DMS53 treated with DMSO at 0.1 percent for 48 hours (cell line): Measurements from ENCODE around the gene ZMYND8.

Experiments
- DNase-seq: peaks from one replicate; lab custom pipeline; 2025; ENCODE audit not compliant: unreplicated experiment; lab: John Stamatoyannopoulos, UW

Gene ZMYND8

DNA sequence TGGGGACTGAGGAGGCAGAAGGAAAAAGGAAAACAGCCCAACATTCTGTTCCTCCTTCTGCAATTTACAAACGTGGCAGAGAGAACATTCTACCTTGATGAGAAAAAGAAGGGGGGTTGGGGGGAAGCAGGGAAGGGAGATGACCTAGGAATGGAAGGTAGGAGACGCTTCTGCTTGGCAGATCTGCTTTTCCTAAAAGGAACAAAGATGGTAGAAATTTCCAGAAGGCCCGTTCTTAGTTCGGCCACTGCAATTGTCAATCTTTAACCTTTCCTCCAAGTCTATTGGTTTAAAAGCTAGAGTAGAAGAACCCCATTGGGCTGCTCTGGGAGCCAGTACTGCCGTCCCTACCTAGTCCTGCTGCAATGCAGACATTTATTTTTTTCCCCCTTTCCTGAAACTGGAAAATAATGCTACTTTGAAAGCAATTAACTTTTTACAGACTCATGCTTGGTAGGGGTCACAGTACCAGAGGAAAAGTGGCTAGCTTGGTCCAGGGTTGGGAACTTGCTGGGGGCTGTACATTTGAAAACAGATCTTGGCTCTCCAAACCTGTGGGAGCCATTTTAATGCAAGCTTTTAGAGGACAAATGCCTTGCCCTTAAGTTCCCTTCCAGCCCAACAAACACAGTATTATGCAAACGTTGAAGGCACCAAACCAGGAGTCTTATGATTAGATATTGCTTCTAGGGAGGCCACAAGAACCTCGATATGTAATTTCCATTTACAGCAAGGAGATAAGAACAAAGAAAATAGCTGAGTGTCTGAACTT lies 2.6 kb downstream of the ZMYND8 start:
- no peak for DNase-seq

DNA sequence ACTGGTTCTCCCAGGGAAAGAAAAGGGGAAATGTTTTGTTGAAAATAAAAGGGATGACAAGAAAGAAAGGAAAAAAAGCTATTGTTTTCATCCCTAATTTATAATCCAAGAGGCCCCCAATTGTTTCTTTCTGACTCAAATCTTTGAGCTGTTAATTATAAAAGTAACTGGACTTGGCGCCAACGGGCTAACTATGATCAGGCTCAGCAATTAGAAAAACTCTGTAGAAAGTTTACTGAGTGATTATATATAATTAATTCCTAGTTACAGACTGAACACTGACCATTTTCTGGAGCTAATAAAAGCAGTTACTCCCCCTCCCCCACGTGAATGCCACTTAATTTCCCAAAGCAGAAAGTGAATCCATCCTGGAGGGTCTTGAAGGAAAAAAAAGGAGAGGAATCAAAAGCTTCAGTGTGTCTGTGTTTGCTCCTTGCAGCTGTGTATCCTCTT lies 3.2 kb downstream of the ZMYND8 start:
- no peak for DNase-seq

DNA sequence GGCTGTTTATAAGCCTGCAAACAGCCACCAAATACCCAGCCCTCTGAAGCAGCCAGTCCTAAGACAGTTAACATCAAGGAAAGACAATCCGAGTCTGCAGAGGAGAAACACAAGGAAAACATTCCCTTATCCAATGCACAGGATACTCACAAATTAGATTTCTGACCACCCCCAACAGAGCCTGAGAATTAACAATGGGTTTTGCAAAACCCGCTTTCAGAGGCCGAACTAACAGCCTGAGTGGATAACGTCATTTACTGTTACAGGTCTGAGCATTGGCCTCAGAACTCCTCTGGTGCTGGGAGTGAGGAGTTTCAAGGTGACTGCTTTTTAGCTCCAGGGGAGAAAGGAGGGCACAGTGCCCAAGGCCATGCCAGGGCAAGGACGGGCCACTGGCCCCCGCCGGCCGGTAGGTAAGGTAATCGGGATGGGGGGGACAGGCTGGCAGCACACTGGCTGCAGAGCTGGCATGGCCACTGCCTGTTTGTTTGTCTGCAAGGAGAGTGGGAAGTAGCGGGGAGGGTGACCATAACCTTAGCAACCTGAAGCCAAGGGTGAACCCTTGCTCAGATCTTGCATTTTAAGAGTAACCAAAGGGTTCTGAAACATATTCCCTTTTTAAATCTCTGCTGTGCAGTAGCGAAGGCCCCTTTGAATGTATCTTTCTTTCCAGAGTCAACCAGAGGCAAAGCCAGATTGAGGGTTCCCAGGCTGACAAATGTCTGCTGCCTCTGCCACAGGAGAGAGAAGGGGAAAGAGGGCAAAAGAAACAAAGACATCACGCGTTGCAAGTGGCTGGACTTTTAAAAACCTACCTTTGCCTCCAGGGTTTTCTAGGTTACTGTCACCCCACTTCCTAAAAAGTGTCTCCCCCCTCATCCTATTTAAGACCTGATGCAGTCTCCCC lies 3.9 kb downstream of the ZMYND8 start:
- DNase-seq = no peak

DNA sequence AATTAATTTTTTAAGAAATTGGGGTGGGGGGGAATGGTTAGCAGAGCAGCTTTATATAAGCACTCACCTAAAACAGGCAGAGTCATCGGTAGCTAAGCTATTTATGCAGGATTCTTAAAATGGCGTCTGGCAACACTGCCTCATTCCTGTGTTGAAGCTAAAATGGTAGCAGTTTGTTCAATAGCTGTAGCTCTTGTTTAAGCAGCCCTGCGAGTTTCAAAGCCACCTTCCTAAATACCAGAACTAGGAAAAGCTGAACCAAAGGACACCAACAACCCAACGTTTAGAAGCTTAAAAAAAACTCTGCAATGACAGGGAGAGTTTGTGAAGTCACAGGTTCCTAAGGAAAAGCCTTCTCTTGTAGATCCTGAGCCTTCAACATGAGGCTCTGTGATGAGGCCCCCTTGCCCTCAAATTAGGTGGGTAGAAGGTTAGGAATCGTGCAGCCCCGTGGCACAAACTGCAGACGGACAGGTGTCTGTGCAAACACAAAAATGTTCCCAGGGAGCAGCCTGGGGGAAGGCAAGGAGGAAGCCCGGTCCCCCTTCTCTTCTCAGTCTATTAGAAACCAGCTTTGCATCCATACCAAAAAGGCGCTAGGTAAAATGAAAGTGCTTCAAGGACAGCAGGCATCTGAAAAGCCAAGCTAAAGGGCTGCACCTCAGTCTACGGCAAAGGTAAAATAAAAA lies 4.7 kb downstream of the ZMYND8 start:
- DNase-seq = no peak

DNA sequence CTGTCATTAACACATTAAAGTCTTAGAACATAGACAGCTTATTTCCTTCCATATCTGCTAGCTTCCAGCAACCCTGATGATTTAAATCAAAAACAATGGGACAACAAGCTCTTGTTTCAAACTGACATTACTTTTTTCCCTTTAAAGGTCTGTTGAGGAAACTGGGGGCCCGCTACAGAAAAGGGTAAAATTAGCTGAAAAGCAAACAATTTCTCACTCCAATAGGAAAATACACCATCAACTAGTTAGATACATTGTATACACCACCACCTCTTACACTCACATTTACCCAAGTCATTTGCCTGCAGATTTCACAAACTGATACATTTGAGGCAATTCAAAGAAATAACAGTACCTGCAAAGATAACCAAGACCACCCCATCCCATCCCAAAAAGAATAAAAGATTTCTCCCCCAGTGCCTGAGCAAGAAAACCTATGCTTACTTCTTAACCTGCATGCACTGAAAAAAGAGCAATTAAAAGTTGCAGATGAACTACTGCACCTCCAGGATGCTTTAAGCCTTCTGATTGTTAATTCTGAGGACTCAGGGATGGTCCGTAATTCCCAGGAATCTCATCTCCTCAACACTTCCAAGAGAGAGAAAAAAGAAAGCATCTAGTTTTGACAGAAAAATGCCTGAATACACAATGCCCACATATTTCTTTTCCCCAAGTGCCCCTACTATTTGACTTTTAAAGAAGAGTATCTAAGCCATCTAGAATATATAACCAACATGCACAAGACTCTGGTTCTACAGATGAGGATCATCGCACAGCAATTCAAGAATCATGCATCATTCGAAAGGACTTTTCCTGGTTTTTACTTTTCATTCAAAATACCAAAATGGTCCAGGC lies 5.6 kb downstream of the ZMYND8 start:
- no peak for DNase-seq

DNA sequence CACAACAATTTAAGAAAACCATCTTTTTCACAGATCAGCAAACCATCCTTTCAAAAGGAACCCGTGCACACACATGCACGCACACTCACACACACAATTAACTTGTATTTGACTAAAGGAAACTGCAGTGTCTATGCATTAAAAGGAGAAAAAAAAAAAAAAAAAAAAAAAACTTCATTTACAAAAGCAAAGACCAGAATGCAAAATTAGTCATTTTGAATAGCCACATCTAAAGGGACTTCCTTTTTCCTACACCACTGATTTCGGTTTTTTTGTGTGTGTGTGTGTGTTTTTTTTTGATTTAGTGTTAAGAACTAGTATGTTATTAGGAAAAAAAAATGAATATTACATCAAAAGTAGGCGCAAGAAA lies 6.3 kb downstream of the ZMYND8 start:
- no peak for DNase-seq

DNA sequence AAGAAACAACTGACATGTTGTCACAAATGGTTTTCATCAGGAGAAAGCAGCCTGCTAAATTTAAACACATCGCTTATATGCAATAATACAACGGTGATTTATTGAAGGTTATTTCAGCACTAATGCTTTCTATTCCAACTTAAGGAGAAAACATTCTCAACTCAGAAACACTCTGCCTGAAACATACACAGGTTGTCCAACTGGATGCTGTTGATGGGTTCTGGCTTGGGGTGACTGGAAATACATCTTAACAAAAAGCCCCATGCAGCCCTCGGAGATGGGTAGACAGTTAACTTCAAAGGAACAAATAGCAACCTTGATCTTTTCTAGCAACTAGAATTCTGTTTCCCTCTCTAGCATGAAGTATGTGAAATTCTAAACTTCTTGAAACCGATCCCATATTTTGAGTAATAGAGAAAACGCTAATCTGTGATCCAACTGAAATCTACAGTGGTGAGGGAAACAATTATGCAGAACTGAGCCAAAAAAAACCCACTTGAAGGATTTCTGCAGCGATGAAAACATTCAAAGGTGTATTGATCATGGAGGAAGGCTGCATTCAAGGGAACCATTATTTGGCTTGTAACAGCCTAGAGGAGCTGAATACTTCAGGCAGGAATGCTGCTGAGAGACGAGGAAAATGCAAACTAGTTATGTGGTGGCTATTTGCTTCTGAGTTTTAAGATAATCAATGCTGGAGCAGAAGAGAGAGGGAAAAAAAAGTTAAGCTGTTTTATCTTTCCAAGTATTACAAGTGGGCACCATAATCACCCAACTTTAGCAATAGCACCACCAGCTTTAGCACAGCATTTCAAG lies 6.9 kb downstream of the ZMYND8 start:
- DNase-seq = no peak

DNA sequence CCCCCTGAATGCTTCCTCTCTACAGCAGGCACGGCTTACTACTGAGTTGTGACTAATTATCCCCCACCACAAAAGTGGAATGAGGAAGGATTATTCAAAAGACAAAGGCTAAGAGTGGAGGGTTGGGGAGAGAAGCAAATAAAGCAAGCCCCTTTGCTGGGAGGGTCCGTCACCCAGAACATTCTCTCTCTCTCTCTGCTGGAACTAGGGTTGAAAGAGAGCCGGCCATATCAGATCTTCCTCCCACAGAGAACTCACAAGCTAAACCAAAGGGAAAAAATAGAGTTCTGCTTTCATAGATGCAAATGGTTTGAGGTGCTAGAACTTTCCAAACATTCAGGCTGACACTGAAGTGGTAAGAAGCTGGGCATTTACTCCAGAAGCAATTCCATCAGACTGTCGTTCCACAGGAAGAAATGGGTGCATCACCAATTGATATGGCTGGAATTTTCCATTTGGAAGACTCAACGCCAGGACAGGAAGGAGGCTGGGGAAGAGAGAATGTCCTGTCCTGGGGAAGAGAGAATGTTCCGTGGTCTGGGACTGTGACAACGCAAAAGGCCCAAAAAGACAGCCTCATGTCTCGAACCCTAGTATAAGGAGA lies 7.9 kb downstream of the ZMYND8 start:
- no peak for DNase-seq

DNA sequence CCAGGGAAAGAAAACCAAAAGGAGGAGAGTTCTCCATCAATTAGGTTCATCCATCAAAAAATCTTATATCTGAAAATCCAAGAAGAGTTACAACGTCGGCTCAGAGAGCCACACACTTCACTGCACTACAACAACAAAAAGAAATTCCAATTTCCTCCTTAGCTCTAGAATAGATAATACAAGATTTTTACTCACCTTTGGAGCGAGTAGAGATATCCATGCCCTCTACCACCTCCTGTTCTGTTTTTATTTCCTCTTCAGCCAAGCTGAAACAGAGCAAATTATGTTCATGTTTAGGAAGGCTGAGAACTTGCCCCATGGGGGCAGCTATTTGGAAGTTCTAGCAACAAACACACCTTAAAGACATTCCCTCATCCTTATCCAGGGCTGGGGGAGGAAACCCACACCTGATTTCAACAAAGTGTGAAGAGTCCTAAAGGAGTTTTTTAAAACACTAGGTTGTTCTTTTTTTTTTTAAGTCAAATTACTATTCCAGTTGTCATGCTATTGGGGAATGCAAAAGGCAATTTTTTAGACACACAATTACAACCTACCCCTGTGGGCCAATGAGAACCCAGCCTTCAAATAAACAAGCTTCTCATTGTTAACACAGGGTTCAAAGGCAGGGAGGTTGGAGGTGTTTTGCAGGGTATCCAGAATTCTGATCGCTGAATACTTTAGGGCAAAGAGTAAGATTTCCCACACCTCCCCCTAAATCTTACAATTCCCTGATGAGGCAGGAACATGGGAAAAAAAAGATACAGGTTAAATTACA lies 8.7 kb downstream of the ZMYND8 start:
- no peak for DNase-seq

DNA sequence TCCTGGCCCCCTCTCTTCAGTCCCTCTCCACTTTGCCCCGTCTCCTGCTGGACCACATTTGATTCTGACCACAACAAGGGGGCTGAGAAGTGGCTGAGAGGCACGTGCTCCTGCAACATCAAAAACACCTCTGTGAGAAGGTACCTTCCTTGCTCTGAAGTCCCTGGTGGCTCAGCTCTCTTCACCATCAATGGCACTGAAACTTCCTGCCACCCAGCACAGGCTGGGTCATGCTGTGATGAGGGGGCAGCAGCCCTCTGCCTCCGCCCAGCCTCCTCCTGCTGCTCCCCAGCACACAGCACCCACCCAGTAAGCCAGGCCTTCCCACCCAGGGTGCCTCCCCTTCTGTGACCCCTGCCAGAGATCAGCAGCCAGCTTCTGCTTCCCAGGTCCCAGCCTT lies 10.3 kb downstream of the ZMYND8 start:
- DNase-seq = no peak

DNA sequence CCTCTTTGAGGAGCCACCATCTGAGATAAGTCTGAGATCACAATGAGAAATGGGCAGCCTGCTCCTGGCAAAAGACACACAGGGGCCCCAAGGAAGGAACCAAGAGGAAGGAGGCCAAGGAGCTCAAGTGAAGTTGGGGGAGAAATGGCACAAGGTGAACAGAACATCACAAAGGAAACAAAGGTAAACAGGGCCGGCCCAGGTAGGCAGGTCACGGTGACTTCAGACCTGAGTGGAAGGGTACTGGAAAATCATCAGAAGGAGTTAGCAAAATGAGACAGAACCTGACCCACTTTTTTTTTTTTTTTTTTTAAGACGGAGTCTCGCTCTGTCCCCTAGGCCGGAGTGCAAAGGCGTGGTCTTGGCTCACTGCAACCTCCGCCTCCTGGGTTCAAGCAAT lies 11.3 kb downstream of the ZMYND8 start:
- DNase-seq = no peak

DNA sequence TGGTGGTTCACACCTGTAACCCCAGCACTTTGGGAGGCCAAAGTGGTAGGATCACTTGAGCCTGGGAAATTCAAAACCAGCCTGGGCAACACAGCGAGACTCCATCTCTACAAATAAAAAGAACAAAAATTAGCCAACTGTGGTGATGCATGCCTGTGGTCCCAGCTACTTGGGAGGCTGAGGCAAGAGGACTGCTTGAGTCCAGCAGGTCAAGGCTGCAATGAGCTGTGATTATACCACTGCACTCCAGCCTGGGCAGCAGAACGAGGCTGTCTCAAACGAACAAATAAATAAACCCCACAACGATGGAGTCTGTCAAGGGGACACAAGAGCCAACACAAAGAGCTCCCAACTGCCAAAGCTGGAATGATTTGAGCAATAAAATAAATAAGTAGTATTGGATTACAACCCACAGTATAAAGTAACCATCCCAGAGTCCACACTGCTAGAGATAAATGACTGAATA lies 13.5 kb downstream of the ZMYND8 start:
- DNase-seq = no peak

DNA sequence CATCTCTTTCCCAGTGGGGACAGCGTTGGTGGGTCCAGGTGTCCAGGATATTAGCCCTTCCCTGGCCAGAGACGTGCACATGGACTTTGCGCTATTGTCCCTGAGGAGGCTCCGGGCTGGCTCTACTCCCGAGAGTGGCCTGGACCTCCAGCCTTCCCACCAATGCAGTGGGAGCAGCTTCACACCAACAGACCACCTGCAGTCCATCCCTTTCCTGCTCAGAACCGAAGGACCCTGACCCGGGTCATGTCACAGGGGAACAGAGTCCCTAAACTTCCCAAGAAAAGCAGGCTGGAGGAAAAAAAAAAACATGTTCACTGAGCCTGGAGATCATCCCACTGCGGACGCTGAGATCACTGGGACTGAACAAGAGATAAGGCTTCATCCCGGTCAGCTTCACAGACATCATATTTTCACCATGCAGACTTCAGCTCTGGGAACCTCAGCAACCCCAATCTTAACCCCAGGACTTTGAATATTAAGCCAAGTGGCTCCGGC lies 18.3 kb downstream of the ZMYND8 start:
- DNase-seq = no peak

DNA sequence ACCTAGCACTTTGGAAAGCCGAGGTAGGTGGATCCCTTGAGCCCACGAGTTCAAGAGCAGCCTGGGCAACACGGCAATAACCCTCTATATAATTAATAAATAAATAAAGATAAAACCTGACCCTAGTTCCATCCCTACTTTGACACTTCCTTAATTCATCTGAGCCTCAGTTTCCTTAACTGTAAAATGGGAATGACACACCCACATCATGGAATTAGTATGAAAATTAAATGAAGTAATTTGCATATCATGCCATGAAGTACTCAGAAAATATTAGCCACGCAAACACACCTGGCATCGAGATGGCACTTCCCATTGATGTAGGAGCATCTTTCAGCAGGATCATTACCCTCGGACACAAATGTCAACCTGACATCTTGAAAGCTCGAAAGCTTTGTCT lies 19.1 kb downstream of the ZMYND8 start:
- DNase-seq = no peak

DNA sequence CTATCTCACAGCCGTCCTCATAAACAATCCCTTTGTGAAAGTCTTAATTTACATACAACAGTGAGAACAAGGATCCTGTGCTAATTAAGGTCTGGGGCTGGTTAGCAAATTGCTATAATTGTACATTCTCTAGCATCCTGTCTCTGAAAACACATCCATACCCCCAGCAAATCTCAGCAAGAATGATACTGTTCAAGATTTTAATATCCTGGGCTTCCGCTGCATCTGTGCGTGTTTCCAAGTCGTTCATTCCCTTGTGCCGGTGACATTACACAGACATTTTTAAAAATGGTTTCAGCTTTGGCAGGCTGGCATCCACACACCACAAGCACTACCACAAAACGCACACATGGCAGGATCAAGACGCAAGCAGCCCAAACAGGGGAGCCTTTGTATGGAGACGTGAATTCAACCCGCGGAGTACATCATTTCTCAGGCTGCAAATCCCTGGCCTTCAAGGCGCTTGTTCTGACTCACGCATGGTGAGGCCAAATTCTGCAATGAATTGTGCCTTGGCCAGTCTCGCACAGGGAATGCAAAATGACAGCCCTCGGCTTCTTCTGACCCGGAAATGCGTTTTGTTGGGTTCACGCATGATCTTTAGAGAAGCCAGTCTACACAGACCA lies 20.3 kb downstream of the ZMYND8 start:
- no peak for DNase-seq

DNA sequence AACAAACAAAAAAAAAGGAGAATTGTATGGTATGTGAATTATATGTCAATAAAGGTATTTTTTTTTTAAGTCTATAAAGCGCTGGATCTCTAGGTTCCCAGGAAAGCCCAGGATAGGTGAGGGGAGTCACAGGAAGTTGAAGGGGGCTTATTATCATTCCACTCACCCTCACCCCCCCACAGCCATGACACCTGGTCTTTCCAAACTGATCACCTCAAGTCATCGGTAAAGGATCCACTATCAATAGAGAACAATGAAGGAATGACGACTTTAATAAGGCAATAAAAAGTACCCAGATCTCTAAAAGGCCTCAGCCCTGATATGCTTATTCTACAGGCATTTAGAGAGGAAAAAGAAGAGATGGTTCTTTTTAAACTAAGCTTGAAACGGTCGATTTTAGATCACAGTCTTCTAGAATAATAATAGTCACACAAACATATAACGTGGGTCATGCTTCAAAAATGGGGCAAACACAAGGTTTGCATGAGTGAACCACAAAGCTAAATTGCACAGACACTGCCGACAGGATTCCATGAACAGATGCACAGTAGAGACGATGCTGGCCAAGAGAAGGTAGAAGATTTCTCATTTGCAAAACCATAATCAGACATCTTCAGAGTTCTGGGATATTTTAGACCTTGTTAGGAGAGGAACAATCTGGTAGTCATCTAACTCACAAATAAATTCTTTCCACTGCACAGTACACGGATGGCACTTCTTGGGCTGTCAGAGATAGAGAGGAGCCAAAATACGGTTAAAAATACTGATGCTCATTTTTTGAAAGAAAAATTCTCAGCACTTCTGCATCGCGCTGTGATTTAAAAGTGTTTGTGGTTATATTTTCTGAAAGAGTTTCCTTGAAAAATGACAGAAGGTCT lies 21.0 kb downstream of the ZMYND8 start:
- no peak for DNase-seq

DNA sequence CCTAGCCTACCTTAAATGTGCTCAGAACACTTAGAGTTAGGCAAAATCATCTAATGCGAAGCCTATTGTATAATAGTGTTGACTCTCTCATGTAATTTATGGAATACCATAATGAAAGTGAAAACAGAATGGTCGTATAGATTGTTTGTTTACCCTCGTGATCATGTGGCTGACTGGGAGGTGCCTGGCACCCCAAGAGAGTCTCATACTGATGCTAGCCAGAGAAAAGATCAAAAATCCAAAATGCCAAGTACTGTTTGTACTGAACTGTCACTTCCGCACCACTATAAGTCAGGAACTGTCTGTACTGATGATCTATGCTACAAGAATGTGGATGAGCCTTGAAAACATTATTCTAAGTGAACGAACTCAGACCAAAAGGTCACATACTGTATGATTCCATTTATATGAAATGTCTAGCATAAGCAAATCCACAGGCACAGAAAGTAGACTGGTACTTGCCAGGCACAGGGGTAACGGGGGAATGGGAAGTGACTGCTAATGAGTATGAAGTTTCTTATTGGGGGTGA lies 22.4 kb downstream of the ZMYND8 start:
- no peak for DNase-seq
